B cell (primary cell): ENCODE measurements around the gene MAGOHB. TPM values are rescaled to one million over a fixed set of nuclear protein-coding genes. Genes with fewer than 3 reads are reported as not detected.

Experiments used
- ATAC-seq: fragments of 200-7000 bp; cut with Tn5 transposase; one replicate; pipeline ENCODE4 v1.10.0; 2021; ENCODE audit warnings: low read depth, mild to moderate bottlenecking, moderate number of reproducible peaks, moderate library complexity
- CTCF ChIA-PET: fragments of 350-600 bp; sonication (Branson Sonifier 250); formaldehyde crosslinking; loops from one replicate; lab custom pipeline; 2021; ENCODE audit warnings: antibody characterized with exemption, inconsistent platforms; lab: Charles Lee
- POLR2A ChIA-PET: fragments of 350-600 bp; sonication (Branson Sonifier 250); formaldehyde crosslinking; loops from one replicate; lab custom pipeline; 2021; ENCODE audit warnings: antibody characterized with exemption; lab: Charles Lee
- DNase-seq: peaks from one replicate; pipeline ENCODE4 v3.0.0; 2013
- H2AFZ ChIP-seq: 2 replicates; pipeline ENCODE4 v1.6.1; 2012; ENCODE audit warnings: mild to moderate bottlenecking, low read depth, low read length; ENCODE audit not compliant: insufficient read depth, poor library complexity, severe bottlenecking
- H3K27ac ChIP-seq, 2 donors: 1 replicate in 1 of 2; 2 replicates in 1 of 2; pipeline ENCODE4 v1.5.1; 2012 to 2013; ENCODE audit warnings: low read length in 2 of 2, mild to moderate bottlenecking in 2 of 2, moderate library complexity in 1 of 2
- H3K27me3 ChIP-seq, 4 experiments: fragments of 200-600 bp in 1 of 4; sonication (generic) in 1 of 4; replicated peaks in 1 of 4; 1 replicate in 2 of 4; 2 replicates in 2 of 4; pipeline versions ENCODE4 v1.6.1 to v1.7.0; 2013 to 2016; ENCODE audit warnings: low read length in 3 of 4, mild to moderate bottlenecking in 2 of 4, mixed read lengths in 1 of 4, moderate library complexity in 1 of 4; ENCODE audit not compliant: insufficient read depth in 4 of 4, control insufficient read depth in 3 of 4; ENCODE audit errors: control extremely low read depth in 1 of 4
- H3K36me3 ChIP-seq, 2 experiments: replicated peaks in 1 of 2; 1 replicate in 1 of 2; 2 replicates in 1 of 2; pipeline versions ENCODE4 v1.6.1 to v1.7.1; 2013; ENCODE audit warnings: low read length in 1 of 2; ENCODE audit not compliant: insufficient read depth in 2 of 2, control insufficient read depth in 1 of 2; ENCODE audit errors: control extremely low read depth in 1 of 2, extremely low read depth in 1 of 2
- H3K4me1 ChIP-seq, 2 donors: fragments of 200-600 bp in 1 of 2; sonication (generic) in 1 of 2; 1 replicate in 1 of 2; 2 replicates in 1 of 2; pipeline versions ENCODE4 v1.5.1 to v1.6.1; 2013 to 2017; ENCODE audit warnings: low read length in 2 of 2; ENCODE audit not compliant: control insufficient read depth in 2 of 2, insufficient read depth in 2 of 2
- H3K4me2 ChIP-seq: replicated peaks from 2 replicates; pipeline ENCODE3; 2012; ENCODE audit warnings: mild to moderate bottlenecking, low read depth, low read length; ENCODE audit not compliant: poor library complexity, severe bottlenecking
- H3K4me3 ChIP-seq, 5 experiments: fragments of 200-600 bp in 1 of 5; sonication (generic) in 1 of 5; 1 replicate in 3 of 5; 2 replicates in 2 of 5; pipeline versions ENCODE4 v1.5.1 to v1.7.0; 2011 to 2016; ENCODE audit warnings: low read length in 4 of 5, mild to moderate bottlenecking in 4 of 5, low read depth in 2 of 5, control low read depth in 1 of 5, moderate library complexity in 1 of 5; ENCODE audit not compliant: insufficient read depth in 1 of 5; ENCODE audit errors: control extremely low read depth in 1 of 5, extremely low read depth in 1 of 5
- H3K79me2 ChIP-seq: fragments of 200-600 bp; sonication (generic); one replicate; pipeline ENCODE4 v1.6.0; 2016; ENCODE audit warnings: low read length; ENCODE audit not compliant: control insufficient read depth, insufficient read depth
- H3K9ac ChIP-seq: fragments of 200-600 bp; sonication (generic); 2 replicates; pipeline ENCODE4 v1.6.1; 2017; ENCODE audit warnings: mild to moderate bottlenecking, low read length, moderate library complexity
- H3K9me3 ChIP-seq, 3 donors: one replicate each; pipeline versions ENCODE4 v1.6.1 to v1.7.1; 2013; ENCODE audit warnings: low read length in 2 of 3; ENCODE audit not compliant: control insufficient read depth in 2 of 3, insufficient read depth in 1 of 3; ENCODE audit errors: control extremely low read depth in 1 of 3
- H4K20me1 ChIP-seq: 2 replicates; pipeline ENCODE4 v1.6.0; 2012; ENCODE audit warnings: mild to moderate bottlenecking, low read length; ENCODE audit not compliant: insufficient read depth, control insufficient read depth, poor library complexity, severe bottlenecking
- H3K27ac Mint-ChIP-seq: one replicate; pipeline ENCODE4 v1.8.0; 2021; ENCODE audit warnings: mixed read lengths
- H3K27me3 Mint-ChIP-seq: one replicate; pipeline ENCODE4 v1.8.0; 2021; ENCODE audit warnings: mixed read lengths
- H3K4me1 Mint-ChIP-seq: one replicate; pipeline ENCODE4 v1.8.0; 2021; ENCODE audit warnings: mixed read lengths
- H3K4me3 Mint-ChIP-seq: one replicate; pipeline ENCODE4 v1.8.0; 2021; ENCODE audit warnings: mixed read lengths
- H3K9me3 Mint-ChIP-seq: one replicate; pipeline ENCODE4 v1.8.0; 2022; ENCODE audit warnings: mixed read lengths; ENCODE audit not compliant: insufficient read depth
- CTCF ChIP-seq: fragments of 200-600 bp; IDR thresholded peaks from one replicate; pipeline ENCODE4 v1.8.0; 2022; ENCODE audit warnings: antibody characterized with exemption, mild to moderate bottlenecking
- EZH2 ChIP-seq: IDR thresholded peaks from 2 replicates; pipeline ENCODE4 v1.6.1; 2012; ENCODE audit warnings: borderline replicate concordance, low read depth, mild to moderate bottlenecking, moderate library complexity, low read length; ENCODE audit not compliant: insufficient read depth, poor library complexity, severe bottlenecking
- WGBS: methylation state at CpG from one replicate; pipeline ENCODE4 v1.1.5; 2013; ENCODE audit warnings: missing lambda C conversion rate; ENCODE audit not compliant: insufficient coverage; 5-methylcytosine and 5-hydroxymethylcytosine counted together
- intact Hi-C: fragments of 100-400 bp; cut with micrococcal nuclease; formaldehyde crosslinking; loops from one replicate; pipeline ENCODE4 v1.10.0; 2022
- polyA plus RNA-seq: library from polyadenylated mRNA; depleted of rRNA; stranded (reverse); fragments of >200 nt; gene quantifications from 2 replicates; pipeline ENCODE4 v1.2.3, GENCODE V29; 2012
- total RNA-seq, 2 donors: library from RNA; stranded (reverse); fragments of 120-200 nt in 1 of 2; gene quantifications; 1 replicate in 1 of 2; 2 replicates in 1 of 2; pipeline versions ENCODE4 v1.2.3 to v1.2.4, GENCODE V29; 2013 to 2022

The MAGOHB gene
- total and polyA plus RNA-seq, 2 donors (not counting 1 experiment from before 2014, with no cell fraction given): 8.1 to 19.1 TPM

- intact Hi-C loops: no loop called here
- no peak for TF ChIP-seq EZH2
- no peak for TF ChIP-seq CTCF
- H2AFZ ChIP-seq: no peak overlapping the region
- no peak overlapping the region for H3K4me3 ChIP-seq
- no peak overlapping the region for H3K27ac Mint-ChIP-seq
- H3K79me2 ChIP-seq: no peaks in the 10 kb centered on the region
- H4K20me1 ChIP-seq: no peaks in the 10 kb centered on the region
- no peak overlapping the region for H3K4me3 Mint-ChIP-seq
- no peaks in the 10 kb centered on the region for H3K27me3 Mint-ChIP-seq
- no peaks in the 10 kb centered on the region for H3K27me3 ChIP-seq
- CTCF ChIA-PET: no interaction called here
- ATAC-seq (no peak), DNase-seq (no peak)
- no peak overlapping the region for H3K27ac ChIP-seq
- H3K9me3 Mint-ChIP-seq: no peaks in the 10 kb centered on the region
- no peak overlapping the region for H3K4me2 ChIP-seq
- H3K9me3 ChIP-seq: no peaks in the 10 kb centered on the region
- POLR2A ChIA-PET: no interaction called here
- no peaks in the 10 kb centered on the region for H3K4me1 Mint-ChIP-seq
- H3K4me1 ChIP-seq: no peaks in the 10 kb centered on the region
- H3K36me3 ChIP-seq: peaks cover 4 to 10% of the 10 kb centered on the region in 2 experiments
- no peak overlapping the region for H3K9ac ChIP-seq
- WGBS: 80% methylated on average over 1 of the region's 2 CpGs
Observed at GRCh38 chr12:10601860-10602259, 11.5 kb downstream of the MAGOHB start.

DNA sequence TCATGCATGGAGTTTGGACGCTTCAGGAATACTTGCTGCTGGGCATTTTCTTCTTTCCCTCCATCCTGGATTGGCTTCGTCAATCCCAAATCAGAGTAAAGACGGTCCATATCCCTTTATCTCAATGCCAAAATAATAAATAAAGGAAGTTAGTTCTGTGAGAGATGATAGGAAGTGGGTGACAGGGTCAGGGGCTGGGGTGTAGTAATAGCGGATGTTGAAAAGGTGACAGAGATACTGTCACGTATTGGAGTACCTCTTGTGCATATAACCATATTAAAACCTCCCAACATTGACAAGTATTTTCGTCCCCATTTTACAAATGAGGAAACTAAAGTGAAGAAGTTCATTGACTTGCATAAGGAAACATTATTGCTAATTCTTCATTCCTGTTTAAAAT, 12.4 kb downstream of the MAGOHB start:
- POLR2A ChIA-PET: no interaction called here
- ATAC-seq (no peak), DNase-seq (no peak)
- Histone ChIP-seq H3K4me3 (no peak overlapping the region), H3K36me3 (peaks cover 4 to 9% of the 10 kb centered on the region in 2 experiments), H3K9me3 (no peaks in the 10 kb centered on the region), H2AFZ (no peak overlapping the region), H3K27ac (no peak overlapping the region), H3K9ac (no peak overlapping the region), H3K79me2 (no peaks in the 10 kb centered on the region), H3K27me3 (no peaks in the 10 kb centered on the region), H4K20me1 (no peaks in the 10 kb centered on the region), H3K4me2 (no peak overlapping the region), H3K4me1 (no peaks in the 10 kb centered on the region)
- Mint-ChIP-seq H3K27ac (no peak overlapping the region), H3K4me1 (no peaks in the 10 kb centered on the region), H3K9me3 (no peaks in the 10 kb centered on the region), H3K4me3 (no peak overlapping the region), H3K27me3 (no peaks in the 10 kb centered on the region)
- intact Hi-C loops: no loop called here
- WGBS: no CpG with 5 or more reads among the region's 6 CpGs
- CTCF ChIA-PET: no interaction called here
- TF ChIP-seq EZH2 (no peak), CTCF (no peak)
